ENCODE measurements around the gene CANX.

CANX gene

DNA sequence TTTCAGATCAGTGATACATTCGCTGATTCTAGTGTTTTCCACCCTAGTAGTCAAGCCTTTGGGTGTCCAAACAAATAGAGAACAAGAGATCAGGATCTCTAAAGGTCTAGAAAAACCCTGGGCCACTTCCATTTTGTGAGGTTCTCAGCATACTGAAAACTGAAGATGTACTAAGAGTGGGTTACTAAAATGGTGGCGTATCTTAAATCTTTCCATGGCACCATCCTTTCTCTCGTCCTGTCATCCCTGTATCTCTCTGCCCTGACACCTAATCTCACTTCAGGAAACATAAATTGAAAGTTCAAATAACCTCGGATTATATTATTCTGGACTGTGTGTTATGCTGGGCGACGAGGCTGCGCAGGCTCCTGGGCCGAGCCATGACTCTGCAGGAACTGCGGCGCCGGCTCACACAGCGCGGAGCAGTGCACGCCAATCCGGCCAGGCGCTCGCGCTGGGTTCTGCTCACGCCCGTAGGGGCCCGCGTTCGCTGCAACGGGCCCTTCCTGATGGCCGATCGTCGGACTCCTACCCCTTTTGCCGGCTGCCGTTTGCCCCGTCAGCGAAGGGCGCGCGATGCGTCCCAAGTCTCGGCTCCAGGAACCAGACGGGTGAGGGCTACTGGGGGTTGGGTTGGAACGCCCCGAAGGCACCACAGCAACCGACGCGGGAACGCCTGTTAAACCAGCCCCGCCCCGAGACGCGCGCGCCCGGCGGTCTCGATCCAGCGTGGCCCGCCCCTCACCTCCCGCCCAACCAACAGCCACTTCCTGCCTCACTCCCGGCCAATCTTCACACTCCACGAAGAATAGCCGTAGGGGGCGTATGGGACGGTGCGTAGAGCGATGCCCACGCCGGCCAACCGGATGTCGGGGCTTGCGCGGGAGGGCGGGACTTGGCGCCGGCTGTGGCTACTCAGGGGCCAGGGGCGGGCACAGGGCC, 503 bp upstream of the CANX start:
- TF ChIP-seq, protein P1, sequence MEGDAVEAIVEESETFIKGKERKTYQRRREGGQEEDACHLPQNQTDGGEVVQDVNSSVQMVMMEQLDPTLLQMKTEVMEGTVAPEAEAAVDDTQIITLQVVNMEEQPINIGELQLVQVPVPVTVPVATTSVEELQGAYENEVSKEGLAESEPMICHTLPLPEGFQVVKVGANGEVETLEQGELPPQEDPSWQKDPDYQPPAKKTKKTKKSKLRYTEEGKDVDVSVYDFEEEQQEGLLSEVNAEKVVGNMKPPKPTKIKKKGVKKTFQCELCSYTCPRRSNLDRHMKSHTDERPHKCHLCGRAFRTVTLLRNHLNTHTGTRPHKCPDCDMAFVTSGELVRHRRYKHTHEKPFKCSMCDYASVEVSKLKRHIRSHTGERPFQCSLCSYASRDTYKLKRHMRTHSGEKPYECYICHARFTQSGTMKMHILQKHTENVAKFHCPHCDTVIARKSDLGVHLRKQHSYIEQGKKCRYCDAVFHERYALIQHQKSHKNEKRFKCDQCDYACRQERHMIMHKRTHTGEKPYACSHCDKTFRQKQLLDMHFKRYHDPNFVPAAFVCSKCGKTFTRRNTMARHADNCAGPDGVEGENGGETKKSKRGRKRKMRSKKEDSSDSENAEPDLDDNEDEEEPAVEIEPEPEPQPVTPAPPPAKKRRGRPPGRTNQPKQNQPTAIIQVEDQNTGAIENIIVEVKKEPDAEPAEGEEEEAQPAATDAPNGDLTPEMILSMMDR (conservative IDR thresholded peaks at IDR 0.05; ENCODE audit: low read depth, low read length) = no peak
- peak overlapping the region; percentile 96 for H3K4me3 ChIP-seq (ENCODE audit: low read depth, low read length)
- DNase-seq (ENCODE audit: low read depth) = peak; percentile 100

DNA sequence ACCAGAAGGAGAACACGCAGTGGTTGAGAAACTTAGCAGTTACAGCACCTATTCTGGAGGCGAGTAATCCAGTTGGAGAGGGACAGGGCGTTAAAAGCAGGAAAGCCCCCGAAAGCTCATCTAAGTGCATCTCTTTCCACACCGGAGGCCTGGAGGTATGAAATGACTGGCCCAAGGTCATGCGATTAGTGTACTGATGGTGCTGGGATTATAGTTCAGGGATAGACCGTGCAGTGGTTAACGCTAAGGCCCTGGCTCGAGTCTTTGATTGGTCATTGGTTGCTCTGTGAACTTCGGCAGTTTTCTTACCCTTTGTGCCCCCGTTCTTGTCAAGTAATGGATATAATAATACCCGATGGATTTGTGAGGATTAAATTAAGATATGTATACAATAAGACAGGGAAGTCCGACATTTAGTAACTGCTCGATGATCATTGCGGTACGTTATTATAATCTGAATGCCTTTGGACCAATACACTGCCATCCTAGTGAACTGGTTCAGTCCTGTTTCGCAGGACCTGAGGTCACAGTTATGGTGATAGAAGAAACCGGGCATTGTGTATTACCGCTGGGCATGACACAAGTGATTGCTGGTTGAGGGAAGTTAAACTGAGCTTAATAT, 960 bp downstream of the CANX start:
- TF ChIP-seq, protein P1 (conservative IDR thresholded peaks at IDR 0.05; ENCODE audit: low read depth, low read length) = no peak
- DNase-seq (ENCODE audit: low read depth) = peak; percentile 43
- H3K4me3 ChIP-seq (ENCODE audit: low read depth, low read length) = peak overlapping the region; percentile 96

DNA sequence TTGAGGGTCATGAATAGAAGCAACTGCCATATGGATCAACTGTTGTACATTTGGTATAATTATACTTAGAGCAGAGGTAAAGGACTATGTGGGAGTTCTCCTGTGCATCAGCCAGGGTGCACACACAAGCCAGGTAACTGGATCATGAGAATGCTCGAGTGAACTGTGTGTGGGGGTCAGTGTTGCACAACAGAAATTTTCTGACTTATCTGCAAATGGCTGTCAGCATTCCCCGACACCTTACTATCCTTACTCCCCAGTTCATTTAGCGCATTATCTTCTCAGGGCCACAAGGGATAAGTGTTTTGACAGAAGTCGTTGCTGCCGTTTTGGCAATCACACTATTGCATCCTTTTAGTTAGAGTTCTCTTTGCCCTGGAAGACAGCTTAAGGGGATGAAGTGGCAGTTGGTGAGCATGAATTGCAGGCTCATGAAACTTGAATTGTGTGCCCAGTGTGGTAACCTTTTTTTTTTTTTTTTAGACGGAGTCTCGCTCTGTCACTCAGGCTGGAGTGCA, 1.7 kb downstream of the CANX start:
- peak overlapping the region; percentile 96 for H3K4me3 ChIP-seq (ENCODE audit: low read depth, low read length)
- TF ChIP-seq, protein P1 (conservative IDR thresholded peaks at IDR 0.05; ENCODE audit: low read depth, low read length) = no peak
- peak; percentile 23 for DNase-seq (ENCODE audit: low read depth)

DNA sequence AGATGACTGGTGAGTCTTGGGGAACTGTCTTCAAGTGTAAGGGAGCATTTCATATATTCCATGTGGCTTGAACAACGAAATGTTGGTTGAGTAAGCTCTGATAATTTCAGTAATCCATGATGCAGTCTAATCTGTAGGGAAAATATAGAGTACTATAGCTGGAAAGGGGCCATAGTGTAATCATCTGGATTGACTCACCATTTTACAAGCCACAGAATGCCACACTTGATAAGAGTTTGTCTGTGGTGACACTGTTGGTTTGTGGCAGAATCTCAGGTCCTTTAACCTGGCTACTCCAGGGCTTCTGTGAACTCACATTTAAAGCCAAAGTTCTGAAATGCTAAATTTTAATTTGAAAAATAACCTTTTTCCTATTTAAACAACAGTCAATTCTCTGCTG, 17.5 kb downstream of the CANX start:
- no peak for DNase-seq (ENCODE audit: low read depth)
- H3K4me3 ChIP-seq (ENCODE audit: low read depth, low read length) = no peak overlapping the region
- TF ChIP-seq, protein P1 (conservative IDR thresholded peaks at IDR 0.05; ENCODE audit: low read depth, low read length) = no peak

DNA sequence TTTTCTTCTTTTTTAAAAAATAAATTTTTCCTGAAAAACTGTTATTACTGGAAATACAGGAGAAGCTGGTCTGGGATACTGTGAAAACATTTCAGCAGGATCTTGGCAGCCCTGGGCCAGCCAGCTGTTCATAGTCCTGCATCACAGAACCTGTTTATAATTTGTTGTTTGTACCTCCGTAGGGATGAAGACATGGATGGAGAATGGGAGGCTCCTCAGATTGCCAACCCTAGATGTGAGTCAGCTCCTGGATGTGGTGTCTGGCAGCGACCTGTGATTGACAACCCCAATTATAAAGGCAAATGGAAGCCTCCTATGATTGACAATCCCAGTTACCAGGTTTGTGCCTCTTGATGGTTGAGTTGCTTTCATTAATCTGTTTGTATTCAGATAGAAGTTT, 21.5 kb downstream of the CANX start:
- TF ChIP-seq, protein P1 (conservative IDR thresholded peaks at IDR 0.05; ENCODE audit: low read depth, low read length) = no peak

DNA sequence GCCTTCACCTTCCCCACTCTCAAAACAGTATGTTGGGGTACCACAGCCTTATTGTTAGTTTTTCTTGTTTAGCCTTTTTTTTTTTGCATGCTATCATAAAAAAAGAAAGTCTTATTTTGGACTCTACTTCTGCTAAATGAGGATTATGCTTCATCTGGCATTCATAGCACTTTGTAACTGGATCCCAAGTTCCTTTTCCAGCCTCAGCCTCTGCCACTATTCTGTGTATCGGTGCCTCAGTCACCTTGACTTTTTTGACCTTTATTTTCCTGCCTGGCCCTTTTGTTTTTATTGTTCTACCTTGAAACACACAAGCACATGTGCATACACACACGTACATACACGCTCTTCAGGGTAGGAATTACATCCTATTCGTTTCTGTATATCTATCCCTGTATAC, 25.4 kb downstream of the CANX start:
- no peak for DNase-seq (ENCODE audit: low read depth)
- TF ChIP-seq, protein P1 (conservative IDR thresholded peaks at IDR 0.05; ENCODE audit: low read depth, low read length) = no peak
- no peak overlapping the region for H3K4me3 ChIP-seq (ENCODE audit: low read depth, low read length)

More for the DNA sequence above, 21.5 kb downstream of the CANX start:
- DNase-seq (ENCODE audit: low read depth) = no peak
- H3K4me3 ChIP-seq (ENCODE audit: low read depth, low read length) = no peak overlapping the region

Data from choroid plexus epithelial cell (primary cell).